Esophagus (tissue), 2 donors: ENCODE results near the gene PLEKHA5. TPM values are rescaled to one million over a fixed set of nuclear protein-coding genes. Genes with fewer than 3 reads are reported as not detected.
"Not testable (repeated sequence)": the region's sequence is repeated elsewhere in the genome, so short reads cannot be mapped to it uniquely, and the experiment has no call there.

Source experiments
- H3K27ac ChIP-seq, 2 donors: one replicate each; pipeline ENCODE4 v1.5.1; 2013; ENCODE audit warnings: low read depth in 2 of 2, mild to moderate bottlenecking in 2 of 2, inconsistent platforms in 1 of 2, low read length in 1 of 2, moderate library complexity in 1 of 2
- H3K27me3 ChIP-seq, 2 donors: one replicate each; pipeline ENCODE4 v1.6.1; 2013; ENCODE audit warnings: low read length in 2 of 2, control low read depth in 1 of 2, mild to moderate bottlenecking in 1 of 2; ENCODE audit not compliant: insufficient read depth in 2 of 2, control insufficient read depth in 1 of 2
- H3K36me3 ChIP-seq, 2 donors: one replicate each; pipeline ENCODE4 v1.6.1; 2013; ENCODE audit warnings: low read length in 1 of 2; ENCODE audit not compliant: control insufficient read depth in 2 of 2, insufficient read depth in 2 of 2
- H3K4me1 ChIP-seq, 2 donors: one replicate each; pipeline ENCODE4 v1.6.1; 2013; ENCODE audit warnings: low read length in 1 of 2; ENCODE audit not compliant: control insufficient read depth in 2 of 2, insufficient read depth in 2 of 2
- H3K4me3 ChIP-seq, 2 donors: one replicate each; pipeline ENCODE4 v1.5.1; 2013; ENCODE audit warnings: low read length in 2 of 2, mild to moderate bottlenecking in 2 of 2, low read depth in 1 of 2, moderate library complexity in 1 of 2
- H3K9me3 ChIP-seq, 2 donors: one replicate each; pipeline ENCODE4 v1.6.1; 2013; ENCODE audit warnings: mild to moderate bottlenecking in 2 of 2, low read depth in 1 of 2, low read length in 1 of 2, moderate library complexity in 1 of 2; ENCODE audit not compliant: control insufficient read depth in 2 of 2, insufficient read depth in 1 of 2
- WGBS, 2 donors: extraction: QIAGEN DNeasy Blood & Tissue Kit; methylation state at CpG; one replicate each; pipeline ENCODE4 v1.1.7; 2013; 5-methylcytosine and 5-hydroxymethylcytosine counted together
- polyA plus RNA-seq, 2 donors: library from polyadenylated mRNA; stranded (reverse); fragments of 200-250 nt; gene quantifications; one replicate each; pipeline ENCODE4 v1.2.3, GENCODE V29; 2013
- donor health status: healthy with polysubstance abuse.
- donor health status: Bipolar disorder and iron deficiency.

Gene PLEKHA5
- polyA plus RNA-seq, 2 donors: 17.6 to 27.8 TPM

DNA sequence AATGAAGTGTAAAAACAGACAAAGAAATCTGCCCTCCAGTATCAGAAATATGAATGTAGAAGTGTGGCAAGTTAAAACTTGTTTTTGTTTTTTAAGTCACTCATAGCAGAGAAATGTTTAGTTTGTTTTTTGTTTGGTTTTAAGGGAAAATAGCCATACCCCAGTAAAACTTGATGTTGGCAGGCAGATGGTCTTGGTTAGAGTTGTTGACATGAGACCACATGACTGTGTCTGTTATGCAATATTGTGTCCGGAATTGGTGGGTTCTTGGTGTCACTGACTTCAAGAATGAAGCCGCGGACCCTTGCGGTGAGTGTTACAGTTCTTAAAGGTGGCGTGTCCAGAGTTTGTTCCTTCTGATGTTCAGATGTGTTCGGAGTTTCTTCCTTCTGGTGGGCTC, 99.5 kb downstream of the PLEKHA5 start:
- not testable (repeated sequence) for H3K36me3 ChIP-seq, H3K4me1 ChIP-seq, H3K27ac ChIP-seq, H3K27me3 ChIP-seq, H3K4me3 ChIP-seq, H3K9me3 ChIP-seq
- 88 to 89% methylated on average over 6 of the region's 6 CpGs for WGBS, 2 donors

DNA sequence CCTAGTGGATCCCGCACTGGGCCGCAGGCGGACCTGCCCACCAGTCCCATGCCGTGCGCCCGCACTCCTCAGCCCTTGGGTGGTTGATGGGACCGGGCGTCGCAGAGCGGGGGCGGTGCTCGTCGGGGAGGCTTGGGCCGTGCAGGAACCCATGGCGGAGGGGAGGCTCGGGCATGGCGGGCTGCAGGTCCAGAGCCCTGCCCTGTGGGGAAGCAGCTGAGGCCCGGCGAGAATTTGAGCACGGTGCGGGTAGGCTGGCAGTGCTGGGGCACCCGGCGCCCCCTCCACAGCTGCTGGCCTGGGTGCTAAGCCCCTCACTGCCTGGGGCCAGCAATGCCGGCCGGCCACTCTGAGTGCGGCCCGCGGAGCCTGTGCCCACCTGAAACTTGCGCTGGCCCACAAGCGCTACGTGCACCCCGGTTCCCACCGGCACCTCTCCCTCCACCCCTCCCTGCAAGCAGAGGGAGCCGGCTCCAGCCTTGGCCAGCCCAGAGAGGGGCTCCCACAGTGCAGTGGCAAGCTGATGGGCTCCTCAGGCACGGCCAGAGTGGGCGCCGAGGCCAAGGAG, 100.8 kb downstream of the PLEKHA5 start:
- Histone ChIP-seq H3K9me3 (peaks cover 0 to 6% of the 10 kb centered on the region in 2 donors), H3K27ac (no peak overlapping the region), H3K4me3 (no peak overlapping the region), H3K36me3 (no peaks in the 10 kb centered on the region), H3K27me3 (no peaks in the 10 kb centered on the region), H3K4me1 (no peaks in the 10 kb centered on the region)
- WGBS, 2 donors: 91 to 95% methylated on average over 32 to 37 of the region's 37 CpGs

DNA sequence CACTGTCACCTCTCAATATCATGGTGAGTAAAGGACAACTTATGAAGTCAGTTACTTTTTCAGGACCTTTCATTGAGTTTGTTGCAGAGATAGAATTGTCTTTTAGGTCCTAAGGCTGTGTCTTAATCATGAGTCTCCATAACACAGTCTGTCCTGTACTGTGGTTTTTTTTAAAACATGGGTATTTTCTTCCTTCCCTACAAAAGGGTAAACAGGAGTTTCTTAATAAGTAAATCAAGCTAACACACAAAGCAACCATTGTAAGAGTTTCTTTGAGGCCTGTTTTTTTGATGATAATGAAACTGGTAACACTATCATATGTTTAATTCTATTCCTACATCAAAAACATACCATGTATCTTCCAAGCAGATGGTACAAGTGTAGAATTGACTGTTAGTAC, 101.4 kb downstream of the PLEKHA5 start:
- H3K27me3 ChIP-seq: no peaks in the 10 kb centered on the region
- no peak overlapping the region for H3K4me3 ChIP-seq
- H3K27ac ChIP-seq: no peak overlapping the region
- peaks cover 0 to 6% of the 10 kb centered on the region in 2 donors for H3K9me3 ChIP-seq
- no peaks in the 10 kb centered on the region for H3K4me1 ChIP-seq
- H3K36me3 ChIP-seq: no peaks in the 10 kb centered on the region

DNA sequence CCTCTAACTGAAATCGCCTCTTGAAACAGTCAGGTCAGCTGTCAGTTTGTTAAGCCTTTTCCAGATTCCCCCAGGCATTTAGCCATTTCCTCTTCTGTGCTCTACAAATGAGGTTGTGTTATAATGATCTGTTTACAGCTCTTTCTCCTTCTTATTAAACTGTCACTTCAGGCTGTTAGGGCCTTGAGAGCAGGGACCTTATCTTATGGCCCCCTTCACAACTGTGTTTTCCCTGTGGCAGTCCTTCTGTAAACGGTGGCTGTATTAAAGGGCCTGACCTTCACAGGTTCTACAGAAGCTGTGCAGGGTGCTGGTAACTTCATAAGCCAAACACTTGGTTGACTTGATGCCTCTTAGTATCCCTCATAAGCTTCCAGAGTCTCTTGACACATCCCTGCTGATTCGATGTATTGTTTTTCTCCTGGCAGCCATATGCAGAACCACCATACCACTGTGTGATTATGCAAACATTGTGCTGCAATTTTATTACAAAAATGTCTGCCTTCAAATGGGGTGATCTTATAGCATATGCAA, 104.7 kb downstream of the PLEKHA5 start:
- WGBS, 2 donors: 32 to 39% methylated on average over 3 of the region's 3 CpGs

DNA sequence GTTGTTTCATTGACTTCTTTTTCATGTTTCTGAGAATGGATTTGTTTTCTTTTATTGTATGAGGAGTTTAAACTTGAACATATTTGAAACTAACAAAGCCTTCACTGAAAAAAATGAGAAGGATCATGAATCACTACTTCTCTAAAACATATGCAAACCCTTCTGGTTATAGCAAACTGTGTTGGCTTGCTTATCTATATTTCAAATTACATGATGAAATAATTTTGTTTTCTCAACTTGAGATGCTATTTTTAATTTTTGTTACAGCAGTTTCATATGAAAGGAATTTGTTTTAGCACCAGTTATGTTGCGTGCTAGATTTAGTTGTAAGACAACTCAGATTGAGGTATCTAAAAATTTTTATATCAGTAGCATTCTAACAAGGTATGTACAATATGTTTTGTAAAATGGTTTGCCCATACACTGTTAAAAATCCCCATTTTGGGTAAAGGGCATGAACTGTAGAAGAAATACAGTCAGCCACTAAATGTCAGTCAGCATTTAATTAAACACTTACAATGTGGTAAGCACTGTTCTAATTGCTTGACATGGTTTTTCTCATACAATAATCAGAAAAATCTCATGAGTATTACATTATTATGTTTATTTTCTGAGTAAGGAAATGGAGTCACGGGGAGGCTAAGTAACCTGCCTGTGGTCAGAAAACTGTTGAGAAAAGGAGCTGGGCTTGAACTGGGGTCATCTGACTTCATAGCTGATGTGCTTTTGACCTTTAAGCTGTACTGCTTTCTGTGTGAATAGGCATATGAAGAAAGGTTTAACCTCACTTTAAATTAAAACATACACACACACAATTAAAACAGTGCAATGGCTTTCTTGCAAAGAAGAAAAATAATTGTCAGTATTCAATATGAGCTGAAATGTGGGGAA, 105.7 kb downstream of the PLEKHA5 start:
- Histone ChIP-seq H3K9me3 (peaks cover 0 to 5% of the 10 kb centered on the region in 2 donors), H3K27ac (no peak overlapping the region)
- WGBS, 2 donors: 65 to 67% methylated on average over 2 of the region's 2 CpGs

More for the DNA sequence above, 104.7 kb downstream of the PLEKHA5 start:
- no peaks in the 10 kb centered on the region for H3K36me3 ChIP-seq
- H3K4me3 ChIP-seq: no peak overlapping the region
- no peaks in the 10 kb centered on the region for H3K4me1 ChIP-seq
- peak overlapping the region in 1 of 2 donors; percentile 70 for H3K27ac ChIP-seq
- H3K27me3 ChIP-seq: no peaks in the 10 kb centered on the region
- peaks cover 0 to 6% of the 10 kb centered on the region in 2 donors for H3K9me3 ChIP-seq

DNA sequence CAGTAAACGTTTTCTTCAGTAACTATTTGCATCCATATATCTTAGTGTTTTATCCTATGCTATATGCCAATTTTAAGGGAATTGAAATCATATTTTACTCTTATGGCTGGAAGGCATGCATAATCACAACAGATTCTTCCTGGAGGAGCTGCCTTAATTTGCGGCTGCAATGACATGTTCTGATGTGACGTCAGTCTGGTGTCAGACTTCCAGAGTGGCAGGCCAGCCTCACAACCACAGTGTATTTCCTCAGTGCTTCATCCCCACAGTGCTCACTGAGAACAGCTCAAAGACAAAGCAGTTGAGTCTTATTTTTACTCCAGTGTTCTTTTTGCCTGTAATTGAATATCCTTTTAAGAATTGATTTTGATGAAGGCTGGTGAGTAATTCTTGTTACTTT, 107.1 kb downstream of the PLEKHA5 start:
- H3K4me1 ChIP-seq: no peaks in the 10 kb centered on the region
- H3K4me3 ChIP-seq: no peak overlapping the region
- no peaks in the 10 kb centered on the region for H3K36me3 ChIP-seq
- H3K9me3 ChIP-seq: no peaks in the 10 kb centered on the region
- WGBS, 2 donors: 52% methylated on average over 3 of the region's 3 CpGs
- H3K27me3 ChIP-seq: no peaks in the 10 kb centered on the region
- no peak overlapping the region for H3K27ac ChIP-seq

More for the DNA sequence above, 105.7 kb downstream of the PLEKHA5 start:
- H3K36me3 ChIP-seq: no peaks in the 10 kb centered on the region
- no peak overlapping the region for H3K4me3 ChIP-seq
- H3K4me1 ChIP-seq: no peaks in the 10 kb centered on the region
- H3K27me3 ChIP-seq: no peaks in the 10 kb centered on the region

DNA sequence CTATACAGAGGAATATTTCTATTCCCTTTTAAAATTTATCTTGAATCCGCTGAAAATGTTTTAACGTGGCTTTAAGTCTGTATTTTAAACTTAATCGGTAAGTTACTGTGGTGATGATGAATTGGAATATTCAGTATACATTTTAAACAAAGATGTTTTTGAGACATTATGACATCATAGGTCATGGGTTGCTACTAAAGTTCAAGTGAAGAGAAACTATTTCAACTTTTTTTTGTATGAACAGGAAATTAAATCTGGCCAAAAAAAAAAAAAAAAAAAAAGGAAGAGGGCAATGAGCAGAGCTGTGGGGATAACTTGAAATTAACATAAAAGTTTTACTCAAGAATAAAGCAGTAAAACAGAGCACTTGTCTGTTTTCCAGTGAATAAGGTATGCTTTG, 109.0 kb downstream of the PLEKHA5 start:
- Histone ChIP-seq H3K27me3 (no peaks in the 10 kb centered on the region), H3K9me3 (no peaks in the 10 kb centered on the region), H3K4me1 (no peaks in the 10 kb centered on the region), H3K36me3 (no peaks in the 10 kb centered on the region), H3K4me3 (no peak overlapping the region), H3K27ac (no peak overlapping the region)
- WGBS, 2 donors: 86 to 91% methylated on average over 3 of the region's 3 CpGs

DNA sequence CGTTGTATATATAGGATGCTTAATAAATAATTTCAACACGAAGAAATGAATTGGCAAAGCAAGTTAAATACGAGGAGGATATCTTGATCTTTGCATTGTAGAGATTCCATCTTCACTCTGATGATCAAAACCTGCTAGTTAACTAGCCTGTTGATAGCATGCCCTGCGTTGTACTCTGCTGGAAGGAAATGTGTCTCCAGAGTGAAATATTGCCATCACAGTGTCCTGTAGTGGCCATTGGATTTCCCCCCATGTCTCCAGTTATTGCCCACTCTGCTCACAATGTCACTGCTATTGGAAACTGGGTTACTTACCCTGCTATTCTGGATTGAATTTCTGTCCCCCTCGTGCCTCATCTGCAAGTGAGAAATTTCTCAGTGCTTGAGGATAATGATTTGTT, 109.6 kb downstream of the PLEKHA5 start:
- Histone ChIP-seq H3K27ac (no peak overlapping the region), H3K9me3 (no peaks in the 10 kb centered on the region), H3K4me1 (no peaks in the 10 kb centered on the region), H3K4me3 (no peak overlapping the region), H3K27me3 (no peaks in the 10 kb centered on the region), H3K36me3 (no peaks in the 10 kb centered on the region)
- WGBS, 2 donors: 74 to 75% methylated on average over 5 of the region's 5 CpGs

DNA sequence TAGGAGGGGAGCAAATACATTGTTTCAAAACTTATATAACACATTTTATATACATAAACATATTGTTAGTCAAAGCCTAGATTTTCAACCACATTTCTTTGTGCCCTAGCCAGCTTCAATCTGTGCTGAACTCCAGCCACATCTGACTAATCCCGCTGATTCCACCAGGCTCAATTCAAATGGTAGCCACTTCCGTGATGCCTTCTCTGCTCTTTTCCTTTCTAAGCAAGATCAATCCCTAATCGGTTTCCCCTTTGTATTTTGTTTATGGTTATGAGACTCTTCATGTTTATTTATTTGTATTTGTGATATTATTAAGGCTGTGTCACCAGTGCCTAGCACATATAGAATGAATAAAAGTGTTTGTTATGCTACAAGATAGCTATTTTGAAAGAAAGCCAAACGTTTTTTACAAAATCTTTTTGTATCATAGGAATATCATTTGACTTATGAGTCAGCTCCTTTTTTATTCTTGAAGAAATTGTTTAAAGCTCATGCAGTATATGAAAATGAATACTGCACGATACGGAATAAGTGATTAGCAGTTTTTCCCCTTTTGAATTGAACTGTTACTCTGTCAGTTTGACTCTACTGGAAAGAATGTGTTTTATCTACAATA, 110.2 kb downstream of the PLEKHA5 start:
- Histone ChIP-seq H3K27me3 (no peaks in the 10 kb centered on the region), H3K27ac (no peak overlapping the region), H3K4me3 (no peak overlapping the region), H3K4me1 (no peaks in the 10 kb centered on the region), H3K9me3 (no peaks in the 10 kb centered on the region), H3K36me3 (no peaks in the 10 kb centered on the region)
- 34 to 45% methylated on average over 6 of the region's 6 CpGs for WGBS, 2 donors
